Esophagus muscularis mucosa (tissue), 4 donors: ENCODE results near the gene VTN.

Experiments
- EP300 ChIP-seq: sonication (generic); formaldehyde crosslinking; IDR thresholded peaks from one replicate; pipeline ENCODE4 v1.6.1; 2017; ENCODE audit warnings: antibody characterized with exemption
- POLR2A ChIP-seq: fragments of 450-650 bp; IDR thresholded peaks from one replicate; pipeline ENCODE4 v1.6.1; 2017; ENCODE audit warnings: antibody characterized with exemption, moderate library complexity, mild to moderate bottlenecking, low read depth
- POLR2AphosphoS5 ChIP-seq, 2 donors: sonication (generic); formaldehyde crosslinking; IDR thresholded peaks; one replicate each; pipeline ENCODE4 v1.6.1; 2017; ENCODE audit warnings: antibody characterized with exemption in 2 of 2
- TF ChIP-seq, protein P1 (sequence below), 3 experiments: fragments of 200-600 bp in 2 of 3; fragments of 450-650 bp in 1 of 3; sonication (generic) in 2 of 3; IDR thresholded peaks; one replicate each; pipeline ENCODE4 v1.5.1; 2017 to 2019; ENCODE audit warnings: antibody characterized with exemption in 3 of 3, mild to moderate bottlenecking in 2 of 3, moderate library complexity in 1 of 3

DNA sequence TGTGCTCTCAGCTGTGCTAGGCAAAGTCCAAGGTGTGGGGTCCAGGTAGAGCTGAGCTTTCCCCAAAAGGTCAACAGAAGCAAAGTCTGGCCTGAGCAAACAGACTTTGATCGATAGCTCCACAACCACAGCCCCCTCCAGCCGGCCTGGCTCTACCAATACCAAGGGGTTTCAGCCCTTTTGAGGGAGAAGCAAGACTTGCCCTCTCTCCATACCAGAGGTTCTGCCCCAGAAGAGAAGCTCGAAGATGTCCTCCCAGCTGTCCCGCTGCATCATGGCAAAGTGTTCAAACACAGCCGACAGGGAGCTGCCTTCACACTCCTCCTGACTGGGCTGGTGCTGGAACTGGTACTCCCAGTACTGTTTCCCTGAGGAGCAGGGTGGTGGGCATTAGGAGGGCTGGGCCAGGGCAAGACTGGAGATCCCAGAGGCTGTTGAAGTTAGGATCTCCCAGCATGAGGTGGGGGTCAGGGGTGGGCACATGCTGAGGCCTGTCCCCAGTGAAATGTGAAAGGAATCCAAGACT lies 1.7 kb downstream of the VTN start:
- TF ChIP-seq, protein P1, sequence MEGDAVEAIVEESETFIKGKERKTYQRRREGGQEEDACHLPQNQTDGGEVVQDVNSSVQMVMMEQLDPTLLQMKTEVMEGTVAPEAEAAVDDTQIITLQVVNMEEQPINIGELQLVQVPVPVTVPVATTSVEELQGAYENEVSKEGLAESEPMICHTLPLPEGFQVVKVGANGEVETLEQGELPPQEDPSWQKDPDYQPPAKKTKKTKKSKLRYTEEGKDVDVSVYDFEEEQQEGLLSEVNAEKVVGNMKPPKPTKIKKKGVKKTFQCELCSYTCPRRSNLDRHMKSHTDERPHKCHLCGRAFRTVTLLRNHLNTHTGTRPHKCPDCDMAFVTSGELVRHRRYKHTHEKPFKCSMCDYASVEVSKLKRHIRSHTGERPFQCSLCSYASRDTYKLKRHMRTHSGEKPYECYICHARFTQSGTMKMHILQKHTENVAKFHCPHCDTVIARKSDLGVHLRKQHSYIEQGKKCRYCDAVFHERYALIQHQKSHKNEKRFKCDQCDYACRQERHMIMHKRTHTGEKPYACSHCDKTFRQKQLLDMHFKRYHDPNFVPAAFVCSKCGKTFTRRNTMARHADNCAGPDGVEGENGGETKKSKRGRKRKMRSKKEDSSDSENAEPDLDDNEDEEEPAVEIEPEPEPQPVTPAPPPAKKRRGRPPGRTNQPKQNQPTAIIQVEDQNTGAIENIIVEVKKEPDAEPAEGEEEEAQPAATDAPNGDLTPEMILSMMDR (IDR thresholded peaks at IDR 0.05): no peak
- no peak for TF ChIP-seq EP300
- TF ChIP-seq POLR2A: no peak
- no peak for TF ChIP-seq POLR2AphosphoS5 (IDR thresholded peaks at IDR 0.05)
